ENCODE data around the gene ZNF511. TPM values are rescaled to one million over a fixed set of nuclear protein-coding genes. Genes with fewer than 3 reads are reported as not detected.

Gene ZNF511
- total and polyA plus RNA-seq, 9 of the 15 experiments (the other 6 are each of a cell fraction or from before 2014, with no cell fraction given) = 0.61 to 69.3 (median 40.1) TPM

DNA sequence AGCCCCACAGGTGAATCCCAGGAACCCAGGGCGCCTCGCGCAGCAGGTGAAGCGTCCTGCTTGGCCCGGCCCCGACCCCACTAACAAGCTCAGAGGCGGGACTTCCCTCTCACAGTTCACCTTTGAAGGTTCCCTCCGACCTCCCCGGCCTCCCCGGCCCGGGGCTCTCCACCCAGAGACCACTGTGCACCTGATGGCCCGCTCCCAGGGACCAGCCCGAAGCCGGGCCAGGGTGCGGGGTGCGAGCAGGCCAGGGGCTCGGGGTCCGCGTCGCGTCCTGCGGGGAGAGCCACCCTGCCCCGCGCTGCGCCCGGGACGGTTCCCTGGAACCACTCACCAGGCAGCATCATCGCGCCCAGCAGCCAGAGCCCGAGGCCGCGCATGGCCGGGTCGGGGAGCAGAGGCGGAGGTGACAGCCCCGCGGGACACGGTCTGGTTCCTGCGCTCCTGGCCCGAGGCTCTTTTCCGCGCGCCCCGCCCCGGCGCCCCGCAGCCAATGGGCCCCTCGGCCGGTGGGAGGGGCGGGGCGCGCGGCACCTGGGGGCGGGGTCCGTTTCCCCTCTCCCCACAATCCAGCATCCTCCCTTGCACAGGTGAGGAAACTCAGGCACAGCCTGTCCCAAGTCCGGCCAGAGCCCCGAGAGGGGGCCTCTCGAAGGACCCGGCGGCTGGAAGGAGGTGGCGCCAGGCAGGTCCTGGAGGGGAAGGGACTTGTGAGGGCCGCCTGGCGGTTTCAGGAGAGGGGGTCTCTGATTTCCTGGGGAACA is 32.1 kb upstream of the ZNF511 start, which contains the start of gene ADAM8:
Gene ADAM8, minus strand, starts transcription at position 434 of the 767 bp plus-strand sequence. Its CDS starts 51 bp downstream, at position 383.
- H3K9me3 ChIP-seq (replicated peaks; ENCODE audit: control insufficient read depth, insufficient read depth, low read depth, low read length) = no peaks in the 10 kb centered on the region
- CTCF ChIA-PET (ENCODE audit: low intra/inter-chr PET ratio) = no interaction called here
- no peaks in the 10 kb centered on the region for H4K20me1 ChIP-seq (replicated peaks; ENCODE audit: control insufficient read depth, insufficient read depth, low read length)
- WGBS (ENCODE audit: insufficient coverage, low coverage, missing lambda C conversion rate) = 61% methylated on average over 10 of the region's 63 CpGs
- no peaks in the 10 kb centered on the region for H3K79me2 ChIP-seq (ENCODE audit: control insufficient read depth, insufficient read depth, low read length)
- POLR2A ChIA-PET = interaction anchor here (0.5 kb wide), 1 partner anchor 30 kb away, joined by 4 read pairs; no protein-coding TSS in a partner anchor
- H3K9me1 ChIP-seq (ENCODE audit: control insufficient read depth, insufficient read depth, low read length) = peaks cover 3% of the 10 kb centered on the region
- DNase-seq (ENCODE audit: extremely low read depth in 1 of 4, low spot score in 3 of 4) (peak; percentile 37 to 78 (median 74)), ATAC-seq (peak; percentile 38), FAIRE-seq (no peak)
- no TSS peak for BruUV-seq (replicated peaks)
- intact Hi-C loops (cut with micrococcal nuclease) (no loop called here), in situ Hi-C loops (cut with MboI) (no loop called here)
- H2AFZ ChIP-seq (ENCODE audit: low read depth, low read length) = 0 out of 2 replicates have a peak within 1 kb of the TSS, but pooled peaks have one; percentile 37
- peaks cover 17% of the 10 kb centered on the region; the same call in 1 of the 3 replicates for H3K36me3 ChIP-seq (ENCODE audit: control insufficient read depth, insufficient read depth, low read length)
- peak within 1 kb of the TSS; percentile 92 for H3K27ac ChIP-seq (ENCODE audit: extremely low read depth, low read depth, low read length)
- H3K4me3 ChIP-seq = peak within 1 kb of the TSS; percentile 10; the same call in 1 of the 2 replicates
- H3K4me1 ChIP-seq (replicated peaks in 1 of 2; ENCODE audit: control insufficient read depth in 2 of 2, insufficient read depth in 2 of 2, low read length in 2 of 2) = peaks cover 40 to 90% of the 10 kb centered on the region in 2 experiments
- H3K4me2 ChIP-seq (ENCODE audit: insufficient read depth, low read length) = peak within 1 kb of the TSS; percentile 51
- peak within 1 kb of the TSS; percentile 46 to 84; a peak in 3 of 4 replicates for H3K9ac ChIP-seq (ENCODE audit: insufficient read depth in 1 of 2, low read depth in 2 of 2, low read length in 2 of 2)
- no peaks in the 10 kb centered on the region for H3K27me3 ChIP-seq (ENCODE audit: control insufficient read depth in 2 of 2, insufficient read depth in 2 of 2, low read length in 2 of 2)
- TF ChIP-seq, protein P1, sequence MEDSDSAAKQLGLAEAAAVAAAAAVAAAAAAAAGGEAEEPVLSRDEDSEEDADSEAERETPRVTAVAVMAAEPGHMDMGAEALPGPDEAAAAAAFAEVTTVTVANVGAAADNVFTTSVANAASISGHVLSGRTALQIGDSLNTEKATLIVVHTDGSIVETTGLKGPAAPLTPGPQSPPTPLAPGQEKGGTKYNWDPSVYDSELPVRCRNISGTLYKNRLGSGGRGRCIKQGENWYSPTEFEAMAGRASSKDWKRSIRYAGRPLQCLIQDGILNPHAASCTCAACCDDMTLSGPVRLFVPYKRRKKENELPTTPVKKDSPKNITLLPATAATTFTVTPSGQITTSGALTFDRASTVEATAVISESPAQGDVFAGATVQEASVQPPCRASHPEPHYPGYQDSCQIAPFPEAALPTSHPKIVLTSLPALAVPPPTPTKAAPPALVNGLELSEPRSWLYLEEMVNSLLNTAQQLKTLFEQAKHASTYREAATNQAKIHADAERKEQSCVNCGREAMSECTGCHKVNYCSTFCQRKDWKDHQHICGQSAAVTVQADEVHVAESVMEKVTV (CRISPR knock-in tag; IDR thresholded peaks at IDR 0.05) = no peak
- TF ChIP-seq, protein P2, sequence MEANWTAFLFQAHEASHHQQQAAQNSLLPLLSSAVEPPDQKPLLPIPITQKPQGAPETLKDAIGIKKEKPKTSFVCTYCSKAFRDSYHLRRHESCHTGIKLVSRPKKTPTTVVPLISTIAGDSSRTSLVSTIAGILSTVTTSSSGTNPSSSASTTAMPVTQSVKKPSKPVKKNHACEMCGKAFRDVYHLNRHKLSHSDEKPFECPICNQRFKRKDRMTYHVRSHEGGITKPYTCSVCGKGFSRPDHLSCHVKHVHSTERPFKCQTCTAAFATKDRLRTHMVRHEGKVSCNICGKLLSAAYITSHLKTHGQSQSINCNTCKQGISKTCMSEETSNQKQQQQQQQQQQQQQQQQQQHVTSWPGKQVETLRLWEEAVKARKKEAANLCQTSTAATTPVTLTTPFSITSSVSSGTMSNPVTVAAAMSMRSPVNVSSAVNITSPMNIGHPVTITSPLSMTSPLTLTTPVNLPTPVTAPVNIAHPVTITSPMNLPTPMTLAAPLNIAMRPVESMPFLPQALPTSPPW (CRISPR knock-in tag; IDR thresholded peaks at IDR 0.05) = no peak
- TF ChIP-seq NR3C1 (CRISPR knock-in tag; IDR thresholded peaks at IDR 0.05) (no peak), ILF3 (IDR thresholded peaks at IDR 0.05; ENCODE audit: borderline replicate concordance) (no peak), ZNF140 (CRISPR knock-in tag; IDR thresholded peaks at IDR 0.05) (no peak), ZFX (CRISPR knock-in tag; IDR thresholded peaks at IDR 0.05) (0 out of 2 replicates have a peak, but pooled peaks have one; percentile 16), EP400 (IDR thresholded peaks at IDR 0.05) (no peak), STAG1 (CRISPR knock-in tag; IDR thresholded peaks at IDR 0.05; ENCODE audit: borderline replicate concordance) (no peak), ZSCAN32 (CRISPR knock-in tag; IDR thresholded peaks at IDR 0.05) (no peak), POLR2G (IDR thresholded peaks at IDR 0.05; ENCODE audit: low read depth, low read length) (peak; percentile 47; the same call in 1 of the 2 replicates)
- TF ChIP-seq, protein P3, sequence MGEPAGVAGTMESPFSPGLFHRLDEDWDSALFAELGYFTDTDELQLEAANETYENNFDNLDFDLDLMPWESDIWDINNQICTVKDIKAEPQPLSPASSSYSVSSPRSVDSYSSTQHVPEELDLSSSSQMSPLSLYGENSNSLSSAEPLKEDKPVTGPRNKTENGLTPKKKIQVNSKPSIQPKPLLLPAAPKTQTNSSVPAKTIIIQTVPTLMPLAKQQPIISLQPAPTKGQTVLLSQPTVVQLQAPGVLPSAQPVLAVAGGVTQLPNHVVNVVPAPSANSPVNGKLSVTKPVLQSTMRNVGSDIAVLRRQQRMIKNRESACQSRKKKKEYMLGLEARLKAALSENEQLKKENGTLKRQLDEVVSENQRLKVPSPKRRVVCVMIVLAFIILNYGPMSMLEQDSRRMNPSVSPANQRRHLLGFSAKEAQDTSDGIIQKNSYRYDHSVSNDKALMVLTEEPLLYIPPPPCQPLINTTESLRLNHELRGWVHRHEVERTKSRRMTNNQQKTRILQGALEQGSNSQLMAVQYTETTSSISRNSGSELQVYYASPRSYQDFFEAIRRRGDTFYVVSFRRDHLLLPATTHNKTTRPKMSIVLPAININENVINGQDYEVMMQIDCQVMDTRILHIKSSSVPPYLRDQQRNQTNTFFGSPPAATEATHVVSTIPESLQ (CRISPR knock-in tag; IDR thresholded peaks at IDR 0.05) = no peak
- TF ChIP-seq, protein P4, sequence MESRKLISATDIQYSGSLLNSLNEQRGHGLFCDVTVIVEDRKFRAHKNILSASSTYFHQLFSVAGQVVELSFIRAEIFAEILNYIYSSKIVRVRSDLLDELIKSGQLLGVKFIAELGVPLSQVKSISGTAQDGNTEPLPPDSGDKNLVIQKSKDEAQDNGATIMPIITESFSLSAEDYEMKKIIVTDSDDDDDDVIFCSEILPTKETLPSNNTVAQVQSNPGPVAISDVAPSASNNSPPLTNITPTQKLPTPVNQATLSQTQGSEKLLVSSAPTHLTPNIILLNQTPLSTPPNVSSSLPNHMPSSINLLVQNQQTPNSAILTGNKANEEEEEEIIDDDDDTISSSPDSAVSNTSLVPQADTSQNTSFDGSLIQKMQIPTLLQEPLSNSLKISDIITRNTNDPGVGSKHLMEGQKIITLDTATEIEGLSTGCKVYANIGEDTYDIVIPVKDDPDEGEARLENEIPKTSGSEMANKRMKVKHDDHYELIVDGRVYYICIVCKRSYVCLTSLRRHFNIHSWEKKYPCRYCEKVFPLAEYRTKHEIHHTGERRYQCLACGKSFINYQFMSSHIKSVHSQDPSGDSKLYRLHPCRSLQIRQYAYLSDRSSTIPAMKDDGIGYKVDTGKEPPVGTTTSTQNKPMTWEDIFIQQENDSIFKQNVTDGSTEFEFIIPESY (CRISPR knock-in tag; IDR thresholded peaks at IDR 0.05) = peak; percentile 61; the same call in 1 of the 2 replicates

All from K562 (cell line).